ENCODE data around the gene KIF19.

The KIF19 gene

DNA sequence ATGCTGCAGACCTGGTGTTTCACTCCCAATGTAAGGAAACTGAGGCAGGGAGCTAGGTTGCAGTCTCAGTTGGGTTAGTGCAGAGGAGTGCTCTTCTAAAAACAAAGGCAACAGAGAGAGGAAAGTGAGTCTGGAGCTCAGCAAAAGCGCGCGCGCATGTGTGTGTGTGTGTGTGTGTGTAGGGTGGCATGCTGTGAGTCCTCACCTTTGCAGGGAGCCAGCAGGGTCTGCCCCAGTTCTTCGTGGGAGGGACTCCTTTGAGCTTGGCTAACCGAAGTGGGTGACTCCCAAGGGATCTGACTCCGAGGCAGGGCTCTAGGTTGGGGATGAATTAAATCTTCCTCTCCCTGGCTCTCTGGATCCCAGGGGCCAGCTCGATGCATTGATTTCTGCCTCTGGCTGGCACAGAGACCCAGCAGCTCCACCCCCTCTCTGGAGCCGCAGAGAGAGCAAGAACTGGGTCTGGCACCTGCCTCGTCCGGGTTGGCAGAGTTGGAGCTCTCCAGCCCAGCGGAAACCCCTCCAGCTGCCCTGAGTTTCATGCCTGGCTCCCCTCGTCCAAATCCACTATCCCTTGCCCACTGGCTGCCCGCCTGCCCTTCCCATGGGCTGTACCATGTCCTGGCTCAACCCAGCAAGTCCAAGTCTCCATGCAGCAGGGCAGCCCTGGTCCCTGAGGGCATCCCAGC lies 36.9 kb downstream of the KIF19 start:
- TF ChIP-seq, protein P1, sequence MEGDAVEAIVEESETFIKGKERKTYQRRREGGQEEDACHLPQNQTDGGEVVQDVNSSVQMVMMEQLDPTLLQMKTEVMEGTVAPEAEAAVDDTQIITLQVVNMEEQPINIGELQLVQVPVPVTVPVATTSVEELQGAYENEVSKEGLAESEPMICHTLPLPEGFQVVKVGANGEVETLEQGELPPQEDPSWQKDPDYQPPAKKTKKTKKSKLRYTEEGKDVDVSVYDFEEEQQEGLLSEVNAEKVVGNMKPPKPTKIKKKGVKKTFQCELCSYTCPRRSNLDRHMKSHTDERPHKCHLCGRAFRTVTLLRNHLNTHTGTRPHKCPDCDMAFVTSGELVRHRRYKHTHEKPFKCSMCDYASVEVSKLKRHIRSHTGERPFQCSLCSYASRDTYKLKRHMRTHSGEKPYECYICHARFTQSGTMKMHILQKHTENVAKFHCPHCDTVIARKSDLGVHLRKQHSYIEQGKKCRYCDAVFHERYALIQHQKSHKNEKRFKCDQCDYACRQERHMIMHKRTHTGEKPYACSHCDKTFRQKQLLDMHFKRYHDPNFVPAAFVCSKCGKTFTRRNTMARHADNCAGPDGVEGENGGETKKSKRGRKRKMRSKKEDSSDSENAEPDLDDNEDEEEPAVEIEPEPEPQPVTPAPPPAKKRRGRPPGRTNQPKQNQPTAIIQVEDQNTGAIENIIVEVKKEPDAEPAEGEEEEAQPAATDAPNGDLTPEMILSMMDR (IDR thresholded peaks at IDR 0.05; ENCODE audit: low read depth, low read length, missing control alignments), result no peak
- H3K4me3 ChIP-seq (ENCODE audit: low read depth, low read length), result no peak overlapping the region
- DNase-seq (ENCODE audit: low read depth), result no peak

DNA sequence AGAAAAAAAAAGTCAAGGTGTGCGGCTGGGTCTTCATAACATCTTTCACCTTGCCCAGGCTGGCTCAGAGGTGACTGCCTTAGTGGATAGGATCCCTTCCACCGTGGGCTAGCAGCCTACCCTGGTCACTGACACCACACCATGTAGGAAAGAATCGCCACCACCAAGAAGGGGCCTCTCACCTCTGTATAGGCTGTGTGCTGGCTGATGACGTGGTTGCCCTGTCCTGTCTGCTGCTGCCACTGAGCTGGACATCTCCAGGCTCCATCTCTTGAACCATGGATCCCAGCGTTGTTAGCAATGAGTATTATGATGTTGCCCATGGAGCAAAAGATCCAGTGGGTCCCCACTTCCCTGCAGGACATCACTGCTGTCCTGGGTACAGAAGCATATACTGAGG lies 41.2 kb downstream of the KIF19 start, which contains the start of gene GPR142:
TSS of gene GPR142 (plus strand) at position 301 of the 400 bp plus-strand sequence. CDS start 2,035 bp downstream, outside the sequence.
- H3K4me3 ChIP-seq (ENCODE audit: low read depth, low read length), result no peak within 1 kb of the TSS
- no peak for DNase-seq (ENCODE audit: low read depth)

DNA sequence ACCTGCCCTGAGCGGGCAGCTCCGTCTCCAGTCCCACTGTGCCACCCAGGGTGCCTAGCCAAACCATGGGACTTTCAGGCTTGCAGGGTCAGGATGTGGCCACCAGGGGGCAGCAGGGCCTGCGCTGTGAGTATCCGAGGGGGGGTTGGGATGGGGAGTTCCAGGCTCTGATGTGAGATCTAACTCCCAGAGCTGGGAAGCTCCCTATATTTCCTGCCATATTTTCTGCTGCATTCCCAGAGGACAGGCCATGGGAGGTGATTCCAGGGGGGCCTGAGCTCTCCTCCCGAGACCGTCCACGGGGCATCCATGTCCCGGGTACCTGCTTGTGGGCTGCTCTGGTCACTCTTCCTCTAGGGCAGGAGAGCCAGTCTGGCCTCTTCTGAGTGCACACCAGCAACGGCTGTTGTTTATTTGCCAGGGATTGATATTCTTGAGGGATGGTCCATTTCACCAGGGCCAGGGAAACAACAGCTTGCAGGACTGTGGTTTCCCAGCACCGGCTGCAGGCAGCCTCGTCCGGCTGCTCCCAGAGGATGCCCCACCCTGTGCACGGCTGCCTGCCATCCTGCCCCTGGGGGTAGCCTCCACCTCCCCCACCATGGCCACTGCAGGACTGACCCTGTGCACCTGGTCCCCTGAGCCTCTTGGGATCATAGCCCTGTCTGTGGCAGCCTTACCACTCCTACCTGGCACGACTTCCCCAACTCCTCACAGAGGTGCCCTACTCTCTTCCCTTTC lies 42.5 kb downstream of the KIF19 start:
- H3K4me3 ChIP-seq (ENCODE audit: low read depth, low read length), result no peak overlapping the region

More for the DNA sequence above, 41.2 kb downstream of the KIF19 start, which contains the start of gene GPR142:
- TF ChIP-seq, protein P1 (IDR thresholded peaks at IDR 0.05; ENCODE audit: low read depth, low read length, missing control alignments), result no peak

DNA sequence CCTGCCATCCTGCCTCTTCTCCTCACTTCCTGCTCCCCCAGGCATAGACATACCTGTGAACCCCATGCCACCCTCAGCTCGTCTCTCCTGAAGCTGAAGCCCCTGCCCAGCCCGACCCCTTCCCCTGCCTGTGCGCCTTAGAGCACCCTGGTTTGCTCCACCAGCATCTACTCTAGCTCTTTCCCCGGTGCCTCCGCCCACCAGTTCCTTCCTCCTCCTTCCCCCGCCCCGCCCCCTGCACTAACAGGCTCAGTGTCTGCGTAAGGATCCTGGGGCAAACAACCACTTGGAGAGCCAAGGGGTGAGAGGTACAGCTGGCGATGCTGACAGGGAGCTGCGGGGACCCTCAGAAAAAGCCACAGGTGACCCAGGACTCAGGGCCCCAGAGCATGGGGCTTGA lies 43.2 kb downstream of the KIF19 start:
- TF ChIP-seq, protein P1 (IDR thresholded peaks at IDR 0.05; ENCODE audit: low read depth, low read length, missing control alignments), result no peak
- no peak overlapping the region for H3K4me3 ChIP-seq (ENCODE audit: low read depth, low read length)
- DNase-seq (ENCODE audit: low read depth), result no peak

More for the DNA sequence above, 42.5 kb downstream of the KIF19 start:
- TF ChIP-seq, protein P1 (IDR thresholded peaks at IDR 0.05; ENCODE audit: low read depth, low read length, missing control alignments), result peak; percentile 97
- no peak for DNase-seq (ENCODE audit: low read depth)

DNA sequence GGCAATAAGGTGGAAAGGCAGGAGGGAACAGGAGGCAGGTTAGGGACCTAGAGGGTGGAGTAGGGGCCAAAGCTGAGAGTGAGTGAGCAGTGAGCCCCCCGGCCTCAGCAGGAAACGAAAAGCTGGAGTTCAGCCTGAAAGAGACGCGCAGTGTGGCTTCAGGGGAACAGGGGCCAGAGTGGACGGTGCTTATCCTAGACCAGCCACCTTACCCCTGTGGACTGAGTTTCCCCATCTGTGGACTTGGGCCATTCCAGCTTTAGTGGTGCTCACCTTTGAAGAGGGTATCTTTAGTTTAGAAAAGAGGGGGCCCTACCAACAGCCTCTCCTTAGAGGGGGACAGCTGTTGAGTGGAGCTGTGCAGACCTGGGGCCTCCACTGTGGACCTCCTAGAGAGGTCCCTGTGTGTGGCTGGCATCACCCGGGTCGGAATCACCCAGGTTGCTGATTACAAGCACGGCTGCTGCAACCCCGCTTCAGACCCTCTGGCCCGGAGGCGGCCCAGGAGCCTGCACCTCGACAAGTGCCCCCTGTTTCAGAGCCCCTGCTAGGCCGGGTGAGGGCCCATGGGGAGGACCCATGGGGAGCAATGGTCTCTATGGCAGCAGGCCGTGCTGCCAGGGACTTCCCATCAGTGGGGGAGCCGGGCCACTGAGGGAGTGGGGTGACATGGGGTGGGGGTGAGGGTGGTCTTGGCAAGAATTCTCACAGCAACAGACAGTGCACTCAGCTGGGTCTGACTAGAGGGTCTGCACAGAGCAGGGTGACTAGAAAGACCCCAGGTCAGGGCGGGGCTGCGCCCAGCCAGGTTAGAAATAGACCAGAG lies 43.9 kb downstream of the KIF19 start:
- TF ChIP-seq, protein P1 (IDR thresholded peaks at IDR 0.05; ENCODE audit: low read depth, low read length, missing control alignments), result no peak
- no peak overlapping the region for H3K4me3 ChIP-seq (ENCODE audit: low read depth, low read length)
- DNase-seq (ENCODE audit: low read depth), result no peak

DNA sequence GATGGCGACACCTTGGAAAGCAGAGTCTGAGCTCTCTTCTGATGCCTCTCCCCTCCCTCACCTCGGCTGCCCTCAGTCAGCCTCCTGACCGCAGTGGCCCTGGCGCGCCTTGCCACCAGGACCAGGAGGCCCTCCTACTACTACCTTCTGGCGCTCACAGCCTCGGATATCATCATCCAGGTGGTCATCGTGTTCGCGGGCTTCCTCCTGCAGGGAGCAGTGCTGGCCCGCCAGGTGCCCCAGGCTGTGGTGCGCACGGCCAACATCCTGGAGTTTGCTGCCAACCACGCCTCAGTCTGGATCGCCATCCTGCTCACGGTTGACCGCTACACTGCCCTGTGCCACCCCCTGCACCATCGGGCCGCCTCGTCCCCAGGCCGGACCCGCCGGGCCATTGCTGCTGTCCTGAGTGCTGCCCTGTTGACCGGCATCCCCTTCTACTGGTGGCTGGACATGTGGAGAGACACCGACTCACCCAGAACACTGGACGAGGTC lies 45.7 kb downstream of the KIF19 start:
- DNase-seq (ENCODE audit: low read depth), result no peak
- TF ChIP-seq, protein P1 (IDR thresholded peaks at IDR 0.05; ENCODE audit: low read depth, low read length, missing control alignments), result no peak
- no peak overlapping the region for H3K4me3 ChIP-seq (ENCODE audit: low read depth, low read length)

Data from GM12864 (cell line).